NCI-H2081 treated with DMSO at 0.1 percent for 48 hours (cell line): ENCODE data around the gene FFAR1.

Experiments used
- DNase-seq: peaks from one replicate; lab custom pipeline; 2025; lab: John Stamatoyannopoulos, UW

The FFAR1 gene

GRCh38 chr19:35347171-35347929 is at the start of gene FFAR1:
FFAR1 (plus strand) TSS chr19:35347902; CDS start chr19:35351552, 3,650 bp downstream.
- DNase-seq, result no peak

DNA sequence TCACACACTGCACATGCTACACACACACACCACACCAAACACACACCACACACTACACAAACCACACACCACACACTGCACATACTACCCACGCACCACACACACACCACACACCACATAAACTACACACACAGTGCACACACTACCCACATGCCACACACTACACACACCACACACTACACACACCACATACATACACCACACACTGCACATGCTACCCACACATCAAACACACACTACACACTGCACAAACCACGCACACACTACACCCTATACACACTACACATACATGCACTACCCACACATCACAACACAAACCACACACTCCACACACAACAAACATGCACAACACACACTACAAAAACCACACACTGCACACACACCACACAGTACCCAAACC is 49.8 kb upstream of the FFAR1 start:
- no peak for DNase-seq

GRCh38 chr19:35298561-35298972 is 49.1 kb upstream of the FFAR1 start:
- DNase-seq, result no peak

GRCh38 chr19:35299523-35300338 is 48.0 kb upstream of the FFAR1 start:
- DNase-seq, result no peak

GRCh38 chr19:35300339-35300649 is 47.4 kb upstream of the FFAR1 start:
- DNase-seq, result no peak

DNA sequence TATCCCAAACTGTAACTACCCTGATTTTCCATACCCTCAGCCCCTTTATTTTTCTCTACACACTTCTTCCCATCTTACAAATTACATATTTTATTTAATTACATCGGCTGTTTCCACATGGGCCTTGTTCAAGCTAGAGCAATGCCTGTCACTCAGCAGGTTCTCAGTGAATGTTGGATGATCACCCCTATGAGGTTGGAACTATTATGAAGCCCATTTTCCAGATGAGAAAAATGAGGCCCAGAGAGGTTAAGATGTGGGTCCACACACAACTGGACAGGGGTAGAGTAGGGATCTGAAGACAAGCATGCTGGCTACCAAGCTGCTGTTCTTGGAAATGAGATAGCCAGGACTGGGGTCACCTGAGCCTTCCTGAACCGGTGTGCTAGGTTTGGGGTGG is 45.7 kb upstream of the FFAR1 start:
- DNase-seq, result no peak

DNA sequence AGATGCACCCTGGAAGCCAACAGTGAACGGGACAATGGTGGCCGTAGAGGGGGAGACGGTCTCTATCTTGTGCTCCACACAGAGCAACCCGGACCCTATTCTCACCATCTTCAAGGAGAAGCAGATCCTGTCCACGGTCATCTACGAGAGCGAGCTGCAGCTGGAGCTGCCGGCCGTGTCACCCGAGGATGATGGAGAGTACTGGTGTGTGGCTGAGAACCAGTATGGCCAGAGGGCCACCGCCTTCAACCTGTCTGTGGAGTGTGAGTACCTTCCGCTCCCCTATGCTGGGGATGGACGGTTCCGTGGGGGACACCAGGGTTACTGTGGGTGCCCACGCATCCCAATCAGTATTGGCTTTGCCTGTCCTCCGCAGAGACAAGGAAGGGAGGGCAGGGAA is 45.3 kb upstream of the FFAR1 start:
- no peak for DNase-seq

GRCh38 chr19:35303357-35303915 is 44.3 kb upstream of the FFAR1 start:
- DNase-seq, result no peak

DNA sequence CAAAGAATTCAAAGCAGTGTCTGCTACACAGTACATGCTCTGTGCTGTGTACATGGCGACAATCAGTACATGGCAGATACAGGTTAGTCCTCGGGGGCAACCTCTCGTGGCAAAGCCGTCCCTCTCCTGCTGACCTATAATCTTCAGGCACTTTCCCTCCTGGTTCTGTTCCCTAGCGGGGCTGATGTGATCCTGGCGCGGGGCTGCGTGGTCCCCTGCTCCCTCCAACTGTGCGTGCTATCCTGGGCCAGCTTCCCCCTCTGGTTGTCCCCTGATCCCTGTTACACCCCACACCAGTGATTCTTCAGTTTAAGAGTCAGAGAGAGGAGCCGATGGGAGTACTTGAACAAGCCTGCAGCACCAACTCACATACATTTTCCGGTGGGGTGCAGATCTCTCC is 43.7 kb upstream of the FFAR1 start:
- DNase-seq, result no peak

DNA sequence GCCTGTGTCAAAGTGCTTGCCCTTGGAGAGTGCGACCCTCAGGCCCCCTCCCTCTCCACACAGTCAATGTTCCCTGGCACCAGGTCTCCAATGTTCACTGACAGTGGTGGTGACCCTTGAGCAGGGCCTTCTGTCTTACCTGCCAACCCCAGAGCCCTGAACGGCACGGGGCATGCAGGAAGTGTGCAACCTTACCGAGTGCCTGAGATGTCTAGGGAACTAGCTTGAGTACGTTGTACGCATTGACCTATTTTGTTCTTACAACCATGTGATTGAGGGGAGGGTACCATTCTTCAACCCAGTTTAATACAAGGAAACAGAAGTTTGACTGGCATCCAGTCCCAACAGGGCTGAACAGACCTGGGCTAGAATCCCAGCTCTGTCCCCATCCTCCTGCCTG is 42.5 kb upstream of the FFAR1 start:
- no peak for DNase-seq

GRCh38 chr19:35306473-35307246 is 41.0 kb upstream of the FFAR1 start:
- no peak for DNase-seq

GRCh38 chr19:35307931-35308330 is 39.8 kb upstream of the FFAR1 start:
- DNase-seq, result no peak

DNA sequence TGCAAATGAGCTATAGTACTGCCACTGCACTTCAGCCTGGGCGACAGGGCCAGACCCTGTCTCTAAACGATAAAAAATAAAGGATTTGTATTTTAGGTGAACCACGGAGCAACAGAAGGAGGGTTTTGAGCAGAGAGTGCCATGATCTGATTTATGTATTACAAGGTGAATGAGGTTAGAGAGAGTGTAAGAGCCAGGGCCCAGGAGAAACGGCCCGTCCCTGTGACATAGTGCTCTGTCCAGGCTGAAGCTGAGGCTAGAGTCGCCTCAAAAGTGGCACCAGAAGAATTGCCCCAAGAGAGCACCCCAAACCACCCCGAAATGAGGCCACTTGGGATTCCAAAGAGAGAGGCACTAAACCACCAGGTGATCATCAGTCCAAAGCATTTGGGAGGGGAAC is 38.8 kb upstream of the FFAR1 start:
- DNase-seq, result no peak

GRCh38 chr19:35309481-35310279 is 38.0 kb upstream of the FFAR1 start:
- no peak for DNase-seq

- DNase-seq, result no peak
Observed at GRCh38 chr19:35310331-35310730, 37.4 kb upstream of the FFAR1 start.

DNA sequence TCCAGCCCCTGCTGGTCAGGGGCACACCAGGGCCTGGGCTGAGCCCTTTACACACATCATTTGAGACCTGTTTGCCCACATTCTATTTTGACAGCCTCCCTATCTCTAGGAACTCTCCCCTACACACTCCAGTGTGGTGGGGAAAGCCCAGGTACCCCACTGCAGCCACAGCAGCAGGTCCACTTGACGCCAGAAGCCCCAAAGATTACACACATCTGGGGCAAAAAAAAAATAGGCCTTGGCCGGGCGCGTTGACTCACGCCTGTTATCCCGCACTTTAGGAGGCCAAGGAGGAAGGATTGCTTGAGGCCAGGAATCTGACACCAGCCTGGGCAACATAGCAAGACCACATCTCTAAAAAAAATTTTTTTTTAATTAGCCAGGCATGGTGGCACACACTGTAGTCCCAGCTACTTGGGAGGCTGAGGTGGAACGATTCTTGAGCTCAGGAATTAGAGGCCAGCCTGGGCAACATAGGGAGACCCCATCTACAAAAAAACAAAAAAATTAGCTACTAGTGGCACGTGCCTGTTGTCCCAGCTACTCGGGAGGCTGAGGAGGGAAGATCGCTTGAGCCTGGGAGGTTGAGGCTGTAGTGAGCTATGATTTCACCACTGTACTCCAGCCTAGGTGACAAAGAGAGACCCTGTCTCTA is 36.8 kb upstream of the FFAR1 start:
- no peak for DNase-seq

- no peak for DNase-seq
Observed at GRCh38 chr19:35311901-35312665, 35.6 kb upstream of the FFAR1 start.

GRCh38 chr19:35313587-35313986 is 34.1 kb upstream of the FFAR1 start:
- DNase-seq, result no peak

- no peak for DNase-seq
Observed at GRCh38 chr19:35314031-35314430, 33.7 kb upstream of the FFAR1 start.

- DNase-seq, result no peak
Observed at GRCh38 chr19:35314858-35315470, 32.7 kb upstream of the FFAR1 start.
